OCI-LY3 (cell line): Measurements from ENCODE around the gene FANCM.

Experiments
- EZH2phosphoT487 ChIP-seq: fragments of 200-600 bp; shearing (Covaris generic); IDR thresholded peaks from 2 replicates; pipeline ENCODE4 v1.6.1; 2018; ENCODE audit warnings: antibody characterized with exemption, mixed run types, low read depth
- TF ChIP-seq, protein P1 (sequence below): fragments of 200-600, 300-600 bp; sonication (generic); IDR thresholded peaks from 2 replicates; pipeline ENCODE4 v1.5.1; 2014; ENCODE audit warnings: antibody characterized with exemption, low read length, low read depth

DNA sequence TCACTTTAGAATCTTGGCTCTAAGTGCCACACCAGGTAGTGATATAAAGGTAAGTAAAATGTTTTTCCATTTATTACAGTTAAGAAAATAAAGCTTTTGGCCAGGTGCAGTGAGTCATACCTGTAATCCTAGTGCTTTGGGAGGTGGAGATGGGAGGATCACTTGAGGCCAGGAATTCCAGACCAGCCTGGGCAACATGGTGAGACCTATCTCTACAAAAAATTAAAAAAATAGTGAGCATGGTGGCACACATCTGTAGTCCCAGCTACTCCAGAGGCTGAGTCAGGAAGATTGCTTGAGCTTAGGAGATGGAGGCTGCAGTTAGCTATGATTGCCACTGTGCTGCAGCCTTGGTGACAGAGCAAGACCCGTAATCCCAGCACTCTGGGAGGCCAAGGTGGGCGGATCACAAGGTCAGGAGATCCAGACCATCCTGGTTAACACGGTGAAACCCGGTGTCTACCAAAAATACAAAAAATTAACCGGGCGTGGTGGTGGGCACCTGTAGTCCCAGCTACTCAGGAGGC is 5.0 kb downstream of the FANCM start:
- TF ChIP-seq, protein P1, sequence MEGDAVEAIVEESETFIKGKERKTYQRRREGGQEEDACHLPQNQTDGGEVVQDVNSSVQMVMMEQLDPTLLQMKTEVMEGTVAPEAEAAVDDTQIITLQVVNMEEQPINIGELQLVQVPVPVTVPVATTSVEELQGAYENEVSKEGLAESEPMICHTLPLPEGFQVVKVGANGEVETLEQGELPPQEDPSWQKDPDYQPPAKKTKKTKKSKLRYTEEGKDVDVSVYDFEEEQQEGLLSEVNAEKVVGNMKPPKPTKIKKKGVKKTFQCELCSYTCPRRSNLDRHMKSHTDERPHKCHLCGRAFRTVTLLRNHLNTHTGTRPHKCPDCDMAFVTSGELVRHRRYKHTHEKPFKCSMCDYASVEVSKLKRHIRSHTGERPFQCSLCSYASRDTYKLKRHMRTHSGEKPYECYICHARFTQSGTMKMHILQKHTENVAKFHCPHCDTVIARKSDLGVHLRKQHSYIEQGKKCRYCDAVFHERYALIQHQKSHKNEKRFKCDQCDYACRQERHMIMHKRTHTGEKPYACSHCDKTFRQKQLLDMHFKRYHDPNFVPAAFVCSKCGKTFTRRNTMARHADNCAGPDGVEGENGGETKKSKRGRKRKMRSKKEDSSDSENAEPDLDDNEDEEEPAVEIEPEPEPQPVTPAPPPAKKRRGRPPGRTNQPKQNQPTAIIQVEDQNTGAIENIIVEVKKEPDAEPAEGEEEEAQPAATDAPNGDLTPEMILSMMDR: no peak
- no peak for TF ChIP-seq EZH2phosphoT487
